Retinal pigment epithelial cell (primary cell): Measurements from ENCODE around the gene TENM4.
"Not testable (repeated sequence)": the region's sequence is repeated elsewhere in the genome, so short reads cannot be mapped to it uniquely, and the experiment has no call there.

ENCODE experiments used
- DNase-seq: peaks from one replicate; pipeline ENCODE4 v3.0.0-alpha.2; 2010; ENCODE audit warnings: low read depth
- H3K4me3 ChIP-seq: 2 replicates; pipeline ENCODE4 v1.5.1; 2011; ENCODE audit warnings: mild to moderate bottlenecking, low read length, control low read depth, moderate library complexity
- TF ChIP-seq, protein P1 (sequence below): conservative IDR thresholded peaks from 2 replicates; pipeline ENCODE4 v1.5.1; 2011; ENCODE audit warnings: low read depth, low read length, control low read depth, inconsistent platforms

Gene TENM4

DNA sequence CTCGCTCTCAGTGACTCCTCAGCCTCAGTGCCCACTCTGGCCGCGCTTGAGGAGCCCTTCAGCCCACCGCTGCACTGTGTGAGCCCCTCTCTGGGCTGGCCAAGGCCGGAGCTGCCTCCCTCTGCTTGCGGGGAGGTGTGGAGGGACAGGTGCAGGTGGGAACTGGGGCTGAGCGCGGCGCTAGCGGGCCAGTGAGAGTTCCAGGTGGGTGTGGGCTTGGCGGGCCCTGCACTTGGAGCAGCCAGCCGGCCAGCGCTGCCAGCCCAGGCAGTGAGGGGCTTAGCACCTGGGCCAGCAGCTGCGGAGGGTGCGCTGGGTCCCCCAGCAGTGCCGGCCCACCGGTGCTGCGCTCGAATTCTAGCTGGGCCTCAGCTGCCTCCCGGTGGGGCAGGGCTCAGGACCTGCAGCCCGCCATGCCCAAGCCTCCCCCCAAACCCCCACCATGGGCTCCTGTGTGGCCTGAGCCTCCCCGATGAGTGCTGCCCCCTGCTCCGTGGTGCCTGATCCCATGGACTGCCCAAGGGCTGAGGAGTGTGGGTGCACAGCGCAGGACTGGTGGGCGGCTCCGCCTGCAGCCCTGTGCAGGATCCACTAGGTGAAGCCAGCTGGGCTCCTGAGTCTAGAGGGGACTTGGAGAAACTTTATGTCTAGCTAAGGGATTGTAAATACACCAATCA lies 802.0 kb downstream of the TENM4 start:
- DNase-seq, result no peak

GRCh38 chr11:78637527-78637926 lies 803.3 kb downstream of the TENM4 start:
- H3K4me3 ChIP-seq, DNase-seq: not testable (repeated sequence)

More for the DNA sequence above, 802.0 kb downstream of the TENM4 start:
- no peak overlapping the region for H3K4me3 ChIP-seq
- TF ChIP-seq, protein P1, sequence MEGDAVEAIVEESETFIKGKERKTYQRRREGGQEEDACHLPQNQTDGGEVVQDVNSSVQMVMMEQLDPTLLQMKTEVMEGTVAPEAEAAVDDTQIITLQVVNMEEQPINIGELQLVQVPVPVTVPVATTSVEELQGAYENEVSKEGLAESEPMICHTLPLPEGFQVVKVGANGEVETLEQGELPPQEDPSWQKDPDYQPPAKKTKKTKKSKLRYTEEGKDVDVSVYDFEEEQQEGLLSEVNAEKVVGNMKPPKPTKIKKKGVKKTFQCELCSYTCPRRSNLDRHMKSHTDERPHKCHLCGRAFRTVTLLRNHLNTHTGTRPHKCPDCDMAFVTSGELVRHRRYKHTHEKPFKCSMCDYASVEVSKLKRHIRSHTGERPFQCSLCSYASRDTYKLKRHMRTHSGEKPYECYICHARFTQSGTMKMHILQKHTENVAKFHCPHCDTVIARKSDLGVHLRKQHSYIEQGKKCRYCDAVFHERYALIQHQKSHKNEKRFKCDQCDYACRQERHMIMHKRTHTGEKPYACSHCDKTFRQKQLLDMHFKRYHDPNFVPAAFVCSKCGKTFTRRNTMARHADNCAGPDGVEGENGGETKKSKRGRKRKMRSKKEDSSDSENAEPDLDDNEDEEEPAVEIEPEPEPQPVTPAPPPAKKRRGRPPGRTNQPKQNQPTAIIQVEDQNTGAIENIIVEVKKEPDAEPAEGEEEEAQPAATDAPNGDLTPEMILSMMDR, result no peak

DNA sequence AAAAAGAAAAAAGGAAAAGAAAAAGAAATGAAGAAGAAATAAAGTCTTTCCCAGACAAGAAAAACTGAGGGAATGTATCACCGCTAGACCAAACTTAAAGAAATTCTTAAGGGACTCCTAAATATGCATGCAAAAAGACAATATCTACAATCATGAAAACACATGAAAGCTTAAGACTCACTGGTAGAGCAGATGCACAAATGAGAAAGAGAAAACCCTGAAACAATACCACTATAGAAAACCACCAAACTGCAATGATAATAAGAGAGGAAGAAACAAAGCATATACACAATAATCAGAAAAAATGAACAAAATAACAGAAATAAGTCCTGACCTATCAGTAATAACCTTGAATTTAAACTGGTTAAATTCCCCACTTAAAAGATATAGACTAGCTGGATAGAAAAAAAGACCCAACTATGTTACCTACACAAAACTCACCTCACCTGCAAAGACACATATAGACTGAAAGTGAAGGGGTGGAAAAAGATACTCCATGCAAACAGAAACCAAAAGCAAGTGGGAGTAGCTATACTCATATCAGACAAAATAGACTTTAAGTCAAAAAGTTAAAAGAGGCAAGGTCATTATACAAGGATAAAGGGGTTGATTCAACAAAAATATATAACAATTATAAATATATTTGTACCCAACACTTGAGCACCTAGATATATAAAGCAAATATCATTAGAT lies 804.9 kb downstream of the TENM4 start:
- TF ChIP-seq, protein P1, result no peak
- no peak overlapping the region for H3K4me3 ChIP-seq
- no peak for DNase-seq

GRCh38 chr11:78633516-78634310 lies 807.1 kb downstream of the TENM4 start:
- H3K4me3 ChIP-seq, result no peak overlapping the region
- no peak for DNase-seq
- TF ChIP-seq, protein P1, result no peak

DNA sequence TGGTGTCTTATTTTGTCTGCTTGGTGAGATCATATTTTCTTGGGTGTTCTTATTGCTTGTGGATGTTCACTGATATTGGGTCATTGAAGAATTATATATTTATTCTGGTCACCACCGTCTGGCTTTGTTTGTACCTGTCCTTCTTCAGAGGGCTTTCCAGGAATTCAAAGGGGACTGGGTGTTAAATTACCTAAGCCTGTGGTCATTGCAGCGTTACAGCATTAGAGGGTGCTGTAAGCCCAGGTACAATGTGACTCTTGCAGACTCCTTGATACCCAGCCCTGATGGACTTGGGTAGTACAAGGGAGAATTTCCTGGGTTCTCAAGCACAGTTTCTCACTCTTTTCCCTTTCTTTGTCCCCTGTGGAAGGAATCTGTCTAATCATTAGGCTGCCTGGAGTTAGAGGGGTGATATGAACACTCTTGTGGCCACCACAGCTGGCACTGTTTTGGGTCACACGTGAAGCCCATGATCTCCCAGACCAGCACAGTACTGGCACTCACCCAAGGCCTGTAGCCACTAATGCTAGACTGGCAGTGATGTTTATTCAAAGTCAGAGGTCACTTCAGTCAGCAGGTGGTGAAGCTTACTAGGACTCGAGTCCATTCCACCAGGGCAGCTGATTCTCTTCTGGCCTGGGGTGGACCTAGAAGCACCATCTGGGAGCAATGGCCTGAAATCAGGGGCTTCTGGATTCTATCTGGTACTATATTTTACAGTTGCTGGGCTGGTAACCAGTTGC lies 810.1 kb downstream of the TENM4 start:
- TF ChIP-seq, protein P1, result peak; percentile 11
- no peak for DNase-seq
- H3K4me3 ChIP-seq, result no peak overlapping the region

DNA sequence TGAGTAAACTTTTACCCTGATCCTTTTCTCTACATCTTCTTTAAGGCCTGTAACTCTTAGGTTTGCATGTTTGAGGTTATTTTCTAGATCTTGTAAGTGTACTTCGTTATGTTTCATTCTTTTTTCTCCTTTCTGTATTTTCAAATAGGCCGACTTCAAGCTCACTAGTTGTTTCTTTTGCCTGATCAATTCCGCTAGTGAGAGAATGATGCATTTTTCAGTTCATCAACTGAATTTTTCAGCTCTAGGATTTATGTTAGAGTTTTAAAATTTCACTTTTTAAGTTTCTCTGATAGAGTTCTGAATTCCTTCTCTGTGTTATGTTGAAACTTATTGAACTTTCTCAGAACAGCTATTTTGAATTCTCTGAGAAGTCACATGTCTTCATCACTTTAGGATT lies 810.7 kb downstream of the TENM4 start:
- no peak overlapping the region for H3K4me3 ChIP-seq
- DNase-seq, result no peak
- TF ChIP-seq, protein P1, result no peak

- no peak for DNase-seq
- TF ChIP-seq, protein P1, result no peak
- H3K4me3 ChIP-seq, result no peak overlapping the region
Observed at GRCh38 chr11:78622666-78623065, 818.2 kb downstream of the TENM4 start.
